Immature natural killer cell (primary cell): ENCODE data around the gene URI1. TPM values are rescaled to one million over a fixed set of nuclear protein-coding genes. Genes with fewer than 3 reads are reported as not detected.

ENCODE experiments used
- DNase-seq, 3 donors: peaks; one replicate each; pipeline ENCODE4 v3.0.0; 2022; ENCODE audit warnings: mixed read lengths in 1 of 3
- H3K27ac Mint-ChIP-seq, 6 donors: one replicate each; pipeline ENCODE4 v1.8.0; 2020; ENCODE audit warnings: mixed read lengths in 6 of 6, mild to moderate bottlenecking in 5 of 6, inconsistent platforms in 4 of 6, moderate library complexity in 3 of 6
- H3K27me3 Mint-ChIP-seq, 3 donors: one replicate each; pipeline ENCODE4 v1.8.0; 2020 to 2021; ENCODE audit warnings: low read depth in 3 of 3, mild to moderate bottlenecking in 3 of 3, mixed read lengths in 3 of 3, moderate library complexity in 3 of 3, inconsistent platforms in 1 of 3
- H3K36me3 Mint-ChIP-seq, 3 donors: one replicate each; pipeline ENCODE4 v1.8.0; 2020; ENCODE audit warnings: mixed read lengths in 3 of 3, inconsistent platforms in 2 of 3, mild to moderate bottlenecking in 2 of 3
- H3K4me1 Mint-ChIP-seq, 2 donors: one replicate each; pipeline ENCODE4 v1.8.0; 2020; ENCODE audit warnings: inconsistent platforms in 2 of 2, mild to moderate bottlenecking in 2 of 2, mixed read lengths in 2 of 2, moderate library complexity in 1 of 2
- H3K4me3 Mint-ChIP-seq, 5 donors: one replicate each; pipeline ENCODE4 v1.8.0; 2020; ENCODE audit warnings: mild to moderate bottlenecking in 5 of 5, mixed read lengths in 5 of 5, inconsistent platforms in 3 of 5, moderate library complexity in 3 of 5
- H3K9me3 Mint-ChIP-seq, 6 donors: one replicate each; pipeline ENCODE4 v1.8.0; 2020; ENCODE audit warnings: mild to moderate bottlenecking in 6 of 6, mixed read lengths in 6 of 6, inconsistent platforms in 4 of 6, moderate library complexity in 3 of 6
- polyA plus RNA-seq, 3 donors: library from polyadenylated mRNA; unstranded; fragments of 300-500 nt; fragmentation: Illumina TruSeq; gene quantifications; one replicate each; pipeline ENCODE4 v1.2.3, GENCODE V29; 2021

The URI1 gene
- polyA plus RNA-seq, 3 donors from 2014 or later, result 15.6 to 24.6 (median 18.1) TPM

GRCh38 chr19:30049846-30050667 lies 108.0 kb downstream of the URI1 start:
- Mint-ChIP-seq H3K4me3 (no peak overlapping the region), H3K4me1 (peaks cover 13 to 19% of the 10 kb centered on the region in 2 donors), H3K9me3 (no peaks in the 10 kb centered on the region), H3K36me3 (no peaks in the 10 kb centered on the region), H3K27ac (no peak overlapping the region), H3K27me3 (peaks cover 0 to 3% (median 0%) of the 10 kb centered on the region in 3 donors)
- no peak for DNase-seq

GRCh38 chr19:30052122-30053075 lies 110.4 kb downstream of the URI1 start:
- Mint-ChIP-seq H3K9me3 (no peaks in the 10 kb centered on the region), H3K27me3 (peaks cover 0 to 3% (median 2%) of the 10 kb centered on the region in 3 donors), H3K36me3 (peaks cover 0 to 5% (median under 1%) of the 10 kb centered on the region in 3 donors), H3K27ac (peak overlapping the region in 1 of 6 donors; percentile 10), H3K4me1 (peaks cover 3 to 4% of the 10 kb centered on the region in 2 donors), H3K4me3 (no peak overlapping the region)
- DNase-seq, result no peak

- H3K27ac Mint-ChIP-seq, result no peak overlapping the region
- no peaks in the 10 kb centered on the region for H3K9me3 Mint-ChIP-seq
- peaks cover 0 to 1% of the 10 kb centered on the region in 2 donors for H3K4me1 Mint-ChIP-seq
- DNase-seq, result no peak
- H3K36me3 Mint-ChIP-seq, result peaks cover 0 to 5% (median 3%) of the 10 kb centered on the region in 3 donors
- H3K27me3 Mint-ChIP-seq, result peaks cover 0 to 5% (median 2%) of the 10 kb centered on the region in 3 donors
- H3K4me3 Mint-ChIP-seq, result no peak overlapping the region
Observed at GRCh38 chr19:30053558-30053957, 111.5 kb downstream of the URI1 start.

- peaks cover 0 to 5% (median 3%) of the 10 kb centered on the region in 3 donors for H3K36me3 Mint-ChIP-seq
Observed at GRCh38 chr19:30054210-30054609, 112.2 kb downstream of the URI1 start.

GRCh38 chr19:30056580-30056979 lies 114.5 kb downstream of the URI1 start:
- no peak for DNase-seq
- H3K27me3 Mint-ChIP-seq, result peaks cover 0 to 5% (median 4%) of the 10 kb centered on the region in 3 donors
- H3K36me3 Mint-ChIP-seq, result peaks cover 0 to 5% (median 3%) of the 10 kb centered on the region in 3 donors
- H3K4me3 Mint-ChIP-seq, result no peak overlapping the region
- H3K9me3 Mint-ChIP-seq, result no peaks in the 10 kb centered on the region
- H3K4me1 Mint-ChIP-seq, result peaks cover 0 to 1% of the 10 kb centered on the region in 2 donors
- H3K27ac Mint-ChIP-seq, result peak overlapping the region in 1 of 6 donors; percentile 45

More at GRCh38 chr19:30054210-30054609, 112.2 kb downstream of the URI1 start:
- Mint-ChIP-seq H3K9me3 (no peaks in the 10 kb centered on the region), H3K27me3 (peaks cover 0 to 5% (median 2%) of the 10 kb centered on the region in 3 donors), H3K27ac (no peak overlapping the region), H3K4me3 (no peak overlapping the region), H3K4me1 (peaks cover 0 to 1% of the 10 kb centered on the region in 2 donors)
- DNase-seq, result no peak

- no peak for DNase-seq
- no peaks in the 10 kb centered on the region for H3K9me3 Mint-ChIP-seq
- H3K27me3 Mint-ChIP-seq, result peaks cover 0 to 5% (median 4%) of the 10 kb centered on the region in 3 donors
- H3K27ac Mint-ChIP-seq, result no peak overlapping the region
- peaks cover 0 to 1% of the 10 kb centered on the region in 2 donors for H3K4me1 Mint-ChIP-seq
- H3K36me3 Mint-ChIP-seq, result peaks cover 0 to 5% (median 3%) of the 10 kb centered on the region in 3 donors
- H3K4me3 Mint-ChIP-seq, result no peak overlapping the region
Observed at GRCh38 chr19:30059741-30060457, 117.9 kb downstream of the URI1 start.

- no peak for DNase-seq
- Mint-ChIP-seq H3K27me3 (peaks cover 0 to 5% (median 4%) of the 10 kb centered on the region in 3 donors), H3K4me1 (peaks cover 0 to 1% of the 10 kb centered on the region in 2 donors), H3K36me3 (peaks cover 0 to 5% (median 3%) of the 10 kb centered on the region in 3 donors), H3K9me3 (peaks cover 0 to 1% (median 0%) of the 10 kb centered on the region in 6 donors), H3K27ac (no peak overlapping the region), H3K4me3 (no peak overlapping the region)
Observed at GRCh38 chr19:30060531-30061222, 118.6 kb downstream of the URI1 start.

GRCh38 chr19:30061223-30062064 lies 119.4 kb downstream of the URI1 start:
- Mint-ChIP-seq H3K27ac (no peak overlapping the region), H3K4me3 (no peak overlapping the region), H3K4me1 (no peaks in the 10 kb centered on the region), H3K36me3 (peaks cover 0 to 3% (median under 1%) of the 10 kb centered on the region in 3 donors), H3K9me3 (peaks cover 0 to 1% (median 0%) of the 10 kb centered on the region in 6 donors), H3K27me3 (peaks cover 0 to 4% (median 3%) of the 10 kb centered on the region in 3 donors)
- no peak for DNase-seq

GRCh38 chr19:30062065-30062906 lies 120.2 kb downstream of the URI1 start:
- Mint-ChIP-seq H3K27ac (no peak overlapping the region), H3K27me3 (peaks cover 0 to 4% (median 3%) of the 10 kb centered on the region in 3 donors), H3K4me3 (no peak overlapping the region), H3K9me3 (peaks cover 0 to 1% (median 0%) of the 10 kb centered on the region in 6 donors), H3K36me3 (peaks cover 0 to 3% (median 0%) of the 10 kb centered on the region in 3 donors), H3K4me1 (no peaks in the 10 kb centered on the region)
- DNase-seq, result no peak

- no peak for DNase-seq
- Mint-ChIP-seq H3K27me3 (peaks cover 0 to 4% (median 4%) of the 10 kb centered on the region in 3 donors), H3K4me3 (no peak overlapping the region), H3K27ac (no peak overlapping the region), H3K36me3 (no peaks in the 10 kb centered on the region), H3K4me1 (no peaks in the 10 kb centered on the region), H3K9me3 (peaks cover 0 to 1% (median 0%) of the 10 kb centered on the region in 6 donors)
Observed at GRCh38 chr19:30062907-30063649, 121.0 kb downstream of the URI1 start.
